ENCODE results near the gene OR51A7.

OR51A7 gene

GRCh38 chr11:4957396-4957795 is 53.8 kb downstream of the OR51A7 start:
- DNase-seq, result no peak
